GM12874 (cell line): ENCODE data around the gene NKTR.

Experiments used
- CTCF ChIP-seq: IDR thresholded peaks from 2 replicates; pipeline ENCODE4 v1.5.1; 2011; ENCODE audit warnings: low read depth, mild to moderate bottlenecking, control low read depth, low read length, moderate library complexity; ENCODE audit not compliant: insufficient read depth

NKTR gene

GRCh38 chr3:42575137-42575741, 25.2 kb upstream of the NKTR start:
- TF ChIP-seq CTCF, result no peak

GRCh38 chr3:42578054-42578453, 22.4 kb upstream of the NKTR start:
- no peak for TF ChIP-seq CTCF

- no peak for TF ChIP-seq CTCF
Measured at GRCh38 chr3:42581400-42581708, 19.1 kb upstream of the NKTR start.

- peak; percentile 50 for TF ChIP-seq CTCF
Measured at GRCh38 chr3:42581709-42582473, 18.6 kb upstream of the NKTR start, which contains the start of gene SEC22C. SEC22C (minus strand) TSS chr3:42581967; CDS start chr3:42569046, 12,921 bp downstream.

GRCh38 chr3:42582474-42583070, 17.9 kb upstream of the NKTR start:
- TF ChIP-seq CTCF, result no peak

- TF ChIP-seq CTCF, result no peak
Measured at GRCh38 chr3:42588625-42589024, 11.9 kb upstream of the NKTR start.

GRCh38 chr3:42589382-42590109, 10.9 kb upstream of the NKTR start:
- no peak for TF ChIP-seq CTCF
